H9 (cell line): Measurements from ENCODE around the gene LRRC45. TPM values are rescaled to one million over a fixed set of nuclear protein-coding genes. Genes with fewer than 3 reads are reported as not detected.
A peak's percentile ranks its signal among the peaks of the same experiment; 100 is the strongest.

Experiments
- DNase-seq: peaks from one replicate; pipeline ENCODE4 v3.0.0-alpha.2; 2017
- H2AFZ ChIP-seq: one replicate; pipeline ENCODE4 v1.6.1; 2013; ENCODE audit warnings: mild to moderate bottlenecking, low read length, control low read depth, moderate library complexity
- H2AK5ac ChIP-seq: 2 replicates; pipeline ENCODE4 v1.6.1; 2013; ENCODE audit warnings: low read length, control low read depth, mixed read lengths; ENCODE audit not compliant: insufficient read length
- H2BK120ac ChIP-seq: one replicate; pipeline ENCODE4 v1.6.1; 2013; ENCODE audit warnings: low read depth, mild to moderate bottlenecking, low read length, control low read depth, inconsistent platforms; ENCODE audit not compliant: poor library complexity, severe bottlenecking
- H2BK12ac ChIP-seq: 2 replicates; pipeline ENCODE4 v1.6.1; 2013; ENCODE audit warnings: low read length, control low read depth, mixed read lengths, low read depth; ENCODE audit not compliant: insufficient read length
- H2BK15ac ChIP-seq: 2 replicates; pipeline ENCODE4 v1.6.1; 2013; ENCODE audit warnings: low read depth, low read length, control low read depth
- H2BK20ac ChIP-seq: one replicate; pipeline ENCODE4 v1.6.1; 2013; ENCODE audit warnings: low read depth, mild to moderate bottlenecking, low read length, control low read depth, inconsistent platforms; ENCODE audit not compliant: poor library complexity, severe bottlenecking
- H2BK5ac ChIP-seq: 2 replicates; pipeline ENCODE4 v1.6.1; 2013; ENCODE audit warnings: low read length, control low read depth, mixed read lengths; ENCODE audit not compliant: insufficient read length
- H3K14ac ChIP-seq: 2 replicates; pipeline ENCODE4 v1.6.1; 2013; ENCODE audit warnings: low read length, control low read depth; ENCODE audit not compliant: insufficient read depth
- H3K18ac ChIP-seq: 2 replicates; pipeline ENCODE4 v1.6.1; 2013; ENCODE audit warnings: low read depth, mild to moderate bottlenecking, mixed read lengths, low read length, control low read depth; ENCODE audit not compliant: insufficient read length
- H3K23ac ChIP-seq: 2 replicates; pipeline ENCODE4 v1.6.1; 2013; ENCODE audit warnings: low read length, control low read depth, mixed read lengths, low read depth; ENCODE audit not compliant: insufficient read length
- H3K23me2 ChIP-seq: 2 replicates; pipeline ENCODE4 v1.6.1; 2013; ENCODE audit warnings: low read depth, mild to moderate bottlenecking, mixed read lengths, low read length, control low read depth; ENCODE audit not compliant: insufficient read length, poor library complexity, severe bottlenecking
- H3K27ac ChIP-seq: 2 replicates; pipeline ENCODE4 v1.5.1; 2013; ENCODE audit warnings: low read length, control low read depth, mixed read lengths, low read depth; ENCODE audit not compliant: insufficient read length
- H3K27me3 ChIP-seq: 2 replicates; pipeline ENCODE4 v1.6.1; 2013; ENCODE audit warnings: low read length, control low read depth, inconsistent platforms; ENCODE audit not compliant: insufficient read depth
- H3K4ac ChIP-seq: 2 replicates; pipeline ENCODE4 v1.6.1; 2013; ENCODE audit warnings: low read depth, mild to moderate bottlenecking, control low read depth, inconsistent platforms, low read length, moderate library complexity
- H3K4me1 ChIP-seq: 2 replicates; pipeline ENCODE4 v1.6.1; 2013; ENCODE audit warnings: low read length, control low read depth, inconsistent platforms; ENCODE audit not compliant: insufficient read depth
- H3K4me2 ChIP-seq: 2 replicates; pipeline ENCODE4 v1.6.1; 2013; ENCODE audit warnings: low read length, control low read depth, mixed read lengths; ENCODE audit not compliant: insufficient read length, insufficient read depth
- H3K56ac ChIP-seq: 2 replicates; pipeline ENCODE4 v1.6.1; 2013; ENCODE audit warnings: low read depth, mild to moderate bottlenecking, mixed read lengths, low read length, control low read depth; ENCODE audit not compliant: insufficient read length
- H3K79me1 ChIP-seq: 2 replicates; pipeline ENCODE4 v1.6.1; 2013; ENCODE audit warnings: low read depth, mild to moderate bottlenecking, moderate library complexity, low read length, control low read depth, inconsistent platforms; ENCODE audit not compliant: insufficient read depth, poor library complexity, severe bottlenecking
- H3K79me2 ChIP-seq: 2 replicates; pipeline ENCODE4 v1.6.1; 2013; ENCODE audit warnings: low read length, control low read depth, inconsistent platforms; ENCODE audit not compliant: insufficient read depth
- H3K9ac ChIP-seq: 2 replicates; pipeline ENCODE4 v1.6.1; 2013; ENCODE audit warnings: low read length, control low read depth, mixed read lengths; ENCODE audit not compliant: insufficient read length; ENCODE audit errors: extremely low read depth
- H3K9me3 ChIP-seq: one replicate; pipeline ENCODE4 v1.6.1; 2013; ENCODE audit warnings: low read depth, low read length, inconsistent platforms; ENCODE audit not compliant: control insufficient read depth
- H3T11ph ChIP-seq: one replicate; pipeline ENCODE4 v1.6.1; 2013; ENCODE audit warnings: mild to moderate bottlenecking, low read length, control low read depth, inconsistent platforms
- H4K20me1 ChIP-seq: one replicate; pipeline ENCODE4 v1.6.1; 2013; ENCODE audit not compliant: control insufficient read depth, insufficient read length, insufficient read depth
- H4K5ac ChIP-seq: 2 replicates; pipeline ENCODE4 v1.6.1; 2013; ENCODE audit warnings: low read depth, mild to moderate bottlenecking, mixed read lengths, low read length, control low read depth; ENCODE audit not compliant: insufficient read length
- H4K8ac ChIP-seq: replicated peaks from 2 replicates; pipeline ENCODE4 v1.6.1; 2013; ENCODE audit warnings: low read length, control low read depth, mixed read lengths, low read depth; ENCODE audit not compliant: insufficient read length
- H4K91ac ChIP-seq: 2 replicates; pipeline ENCODE4 v1.6.1; 2013; ENCODE audit warnings: low read depth, mild to moderate bottlenecking, moderate library complexity, mixed read lengths, low read length, control low read depth; ENCODE audit not compliant: insufficient read length
- H3K27ac Mint-ChIP-seq, 3 experiments: 2 replicates in 2 of 3; 3 replicates in 1 of 3; pipeline ENCODE4 v1.8.0; 2020 to 2021; ENCODE audit warnings: mixed read lengths in 3 of 3, mild to moderate bottlenecking in 1 of 3, moderate library complexity in 1 of 3
- H3K27me3 Mint-ChIP-seq: 2 replicates; pipeline ENCODE4 v1.8.0; 2021; ENCODE audit warnings: low read depth, mild to moderate bottlenecking, moderate library complexity, mixed read lengths
- H3K36me3 Mint-ChIP-seq, 3 experiments: 2 replicates in 2 of 3; 3 replicates in 1 of 3; pipeline ENCODE4 v1.8.0; 2020 to 2021; ENCODE audit warnings: low read depth in 3 of 3, mixed read lengths in 3 of 3; ENCODE audit not compliant: insufficient read depth in 1 of 3
- H3K4me1 Mint-ChIP-seq, 2 experiments: 2 replicates each; pipeline ENCODE4 v1.8.0; 2020; ENCODE audit warnings: mixed read lengths in 2 of 2
- H3K4me3 Mint-ChIP-seq, 2 experiments: 2 replicates in 1 of 2; 3 replicates in 1 of 2; pipeline ENCODE4 v1.8.0; 2020 to 2021; ENCODE audit warnings: mild to moderate bottlenecking in 2 of 2, mixed read lengths in 2 of 2, moderate library complexity in 1 of 2
- H3K9me3 Mint-ChIP-seq, 2 experiments: 2 replicates in 1 of 2; 3 replicates in 1 of 2; pipeline ENCODE4 v1.8.0; 2020; ENCODE audit warnings: mild to moderate bottlenecking in 2 of 2, mixed read lengths in 2 of 2, moderate library complexity in 1 of 2
- WGBS: extraction: QIAGEN DNeasy Blood & Tissue Kit; methylation state at CpG from one replicate; pipeline ENCODE4 v1.1.7; 2013; ENCODE audit warnings: missing lambda C conversion rate, low lambda C conversion rate, mixed read lengths; ENCODE audit not compliant: insufficient read length; ENCODE audit errors: extremely low coverage; 5-methylcytosine and 5-hydroxymethylcytosine counted together
- total RNA-seq: library from RNA; stranded (reverse); gene quantifications from 2 replicates; pipeline ENCODE4 v1.2.1, GENCODE V29; 2021
- TF ChIP-seq, protein P1 (sequence below): fragments of 200-600 bp; sonication (generic); conservative IDR thresholded peaks from 3 replicates; pipeline ENCODE4 v1.8.0; 2021; ENCODE audit warnings: antibody characterized with exemption, mild to moderate bottlenecking

The LRRC45 gene
- total RNA-seq, 1 experiment from 2014 or later = 28.7 TPM

DNA sequence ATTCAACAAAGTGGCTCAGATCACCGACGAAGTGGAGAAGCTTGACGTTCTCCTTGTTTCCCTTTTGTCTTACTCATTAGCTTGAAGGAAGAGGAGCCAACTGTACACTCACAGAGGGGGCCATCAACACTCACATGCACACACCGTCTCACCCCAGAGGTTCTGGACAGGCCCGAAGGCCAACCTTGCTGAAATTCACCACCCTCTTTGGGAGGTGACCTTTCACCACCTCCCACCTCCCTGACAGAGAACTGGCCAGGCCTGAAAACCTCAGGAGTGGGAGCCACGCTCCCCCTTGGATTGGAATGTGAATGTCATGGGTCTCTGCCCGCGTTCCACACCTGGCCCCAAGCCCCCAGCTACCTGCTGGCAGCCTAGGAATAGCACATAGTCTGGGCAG, 12.4 kb downstream of the LRRC45 start:
- Histone ChIP-seq H2BK15ac (no peak overlapping the region), H3T11ph (no peak overlapping the region), H3K79me1 (no peaks in the 10 kb centered on the region), H2AFZ (no peak overlapping the region), H3K23me2 (peaks cover 8% of the 10 kb centered on the region), H3K4me1 (no peaks in the 10 kb centered on the region), H2BK5ac (no peak overlapping the region), H4K8ac (no peak overlapping the region), H3K27me3 (no peaks in the 10 kb centered on the region; the same call in 1 of the 2 replicates), H3K27ac (no peak overlapping the region), H4K5ac (no peak overlapping the region), H3K4me2 (no peak overlapping the region), H2BK12ac (no peak overlapping the region), H4K91ac (no peak overlapping the region), H2AK5ac (no peak overlapping the region), H3K56ac (no peak overlapping the region), H3K23ac (no peak overlapping the region), H3K79me2 (no peaks in the 10 kb centered on the region), H3K9ac (no peak overlapping the region), H3K9me3 (no peaks in the 10 kb centered on the region), H4K20me1 (no peaks in the 10 kb centered on the region), H2BK120ac (no peak overlapping the region), H3K4ac (no peak overlapping the region), H3K14ac (no peak overlapping the region), H3K18ac (no peak overlapping the region), H2BK20ac (no peak overlapping the region)
- Mint-ChIP-seq H3K27me3 (peaks cover 14% of the 10 kb centered on the region), H3K9me3 (no peaks in the 10 kb centered on the region; a peak in 1 of 5 replicates), H3K4me3 (peak overlapping the region; percentile 33 to 62), H3K27ac (no peak overlapping the region; a peak in 1 of 7 replicates), H3K4me1 (peaks cover 7 to 21% of the 10 kb centered on the region in 2 experiments), H3K36me3 (peaks cover 8 to 14% (median 12%) of the 10 kb centered on the region in 3 experiments; a peak in 5 of 7 replicates)
- no CpG with 5 or more reads among the region's 8 CpGs for WGBS
- no peak for DNase-seq
- TF ChIP-seq, protein P1, sequence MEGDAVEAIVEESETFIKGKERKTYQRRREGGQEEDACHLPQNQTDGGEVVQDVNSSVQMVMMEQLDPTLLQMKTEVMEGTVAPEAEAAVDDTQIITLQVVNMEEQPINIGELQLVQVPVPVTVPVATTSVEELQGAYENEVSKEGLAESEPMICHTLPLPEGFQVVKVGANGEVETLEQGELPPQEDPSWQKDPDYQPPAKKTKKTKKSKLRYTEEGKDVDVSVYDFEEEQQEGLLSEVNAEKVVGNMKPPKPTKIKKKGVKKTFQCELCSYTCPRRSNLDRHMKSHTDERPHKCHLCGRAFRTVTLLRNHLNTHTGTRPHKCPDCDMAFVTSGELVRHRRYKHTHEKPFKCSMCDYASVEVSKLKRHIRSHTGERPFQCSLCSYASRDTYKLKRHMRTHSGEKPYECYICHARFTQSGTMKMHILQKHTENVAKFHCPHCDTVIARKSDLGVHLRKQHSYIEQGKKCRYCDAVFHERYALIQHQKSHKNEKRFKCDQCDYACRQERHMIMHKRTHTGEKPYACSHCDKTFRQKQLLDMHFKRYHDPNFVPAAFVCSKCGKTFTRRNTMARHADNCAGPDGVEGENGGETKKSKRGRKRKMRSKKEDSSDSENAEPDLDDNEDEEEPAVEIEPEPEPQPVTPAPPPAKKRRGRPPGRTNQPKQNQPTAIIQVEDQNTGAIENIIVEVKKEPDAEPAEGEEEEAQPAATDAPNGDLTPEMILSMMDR = no peak
